GM23338 (cell line): Measurements from ENCODE around the gene KIAA0040. TPM values are rescaled to one million over a fixed set of nuclear protein-coding genes. Genes with fewer than 3 reads are reported as not detected.
A peak's percentile ranks its signal among the peaks of the same experiment; 100 is the strongest.

Source experiments
- ATAC-seq: fragments of 200-7000 bp; cut with Tn5 transposase; 3 replicates; pipeline ENCODE4 v1.9.1; 2020
- DNase-seq: peaks from one replicate; pipeline ENCODE4 v3.0.0-alpha.2; 2015; ENCODE audit warnings: low spot score
- H2AFZ ChIP-seq: fragments of 200-600 bp; sonication (generic); 2 replicates; pipeline ENCODE4 v1.8.0; 2016; ENCODE audit warnings: antibody characterized with exemption, mild to moderate bottlenecking, moderate library complexity
- H3F3A ChIP-seq: fragments of 200-600 bp; sonication (generic); replicated peaks from 2 replicates; pipeline ENCODE4 v1.8.0; 2017; ENCODE audit warnings: antibody characterized with exemption, mixed run types, low read depth
- H3K27ac ChIP-seq: fragments of 200-600 bp; sonication (generic); 2 replicates; pipeline ENCODE4 v1.6.1; 2016; ENCODE audit warnings: low read depth
- H3K27me3 ChIP-seq: fragments of 200-600 bp; sonication (generic); 2 replicates; pipeline ENCODE4 v1.8.0; 2016; ENCODE audit warnings: mild to moderate bottlenecking, mixed run types, moderate library complexity; ENCODE audit not compliant: insufficient read depth
- H3K36me3 ChIP-seq: fragments of 200-600 bp; sonication (generic); 2 replicates; pipeline ENCODE4 v1.8.0; 2016; ENCODE audit warnings: mild to moderate bottlenecking; ENCODE audit not compliant: insufficient read depth
- H3K4me1 ChIP-seq: fragments of 200-600 bp; sonication (generic); 2 replicates; pipeline ENCODE4 v1.8.0; 2016; ENCODE audit warnings: mild to moderate bottlenecking, moderate library complexity; ENCODE audit not compliant: insufficient read depth
- H3K4me2 ChIP-seq: fragments of 200-600 bp; sonication (generic); 2 replicates; pipeline ENCODE4 v1.7.1; 2017; ENCODE audit warnings: mixed run types
- H3K4me3 ChIP-seq: fragments of 200-600 bp; sonication (generic); 2 replicates; pipeline ENCODE4 v1.6.1; 2016; ENCODE audit warnings: mixed run types
- H3K79me2 ChIP-seq: fragments of 200-600 bp; sonication (generic); replicated peaks from 2 replicates; pipeline ENCODE4 v1.8.0; 2017; ENCODE audit warnings: mild to moderate bottlenecking; ENCODE audit not compliant: insufficient read depth
- H3K9me2 ChIP-seq: fragments of 200-600 bp; sonication (generic); 2 replicates; pipeline ENCODE4 v1.8.0; 2017; ENCODE audit not compliant: insufficient read depth
- H4K20me1 ChIP-seq: fragments of 200-600 bp; sonication (generic); replicated peaks from 2 replicates; pipeline ENCODE4 v1.8.0; 2017; ENCODE audit warnings: mild to moderate bottlenecking; ENCODE audit not compliant: insufficient read depth
- H3K27ac Mint-ChIP-seq: 2 replicates; pipeline ENCODE4 v1.8.0; 2020; ENCODE audit warnings: inconsistent platforms, mild to moderate bottlenecking, moderate library complexity, mixed read lengths
- H3K27me3 Mint-ChIP-seq: 3 replicates; pipeline ENCODE4 v1.8.0; 2022; ENCODE audit warnings: low read depth, mild to moderate bottlenecking, moderate library complexity, mixed read lengths, inconsistent platforms; ENCODE audit not compliant: insufficient read depth, poor library complexity
- H3K36me3 Mint-ChIP-seq: 3 replicates; pipeline ENCODE4 v1.8.0; 2021; ENCODE audit warnings: low read depth, mild to moderate bottlenecking, inconsistent platforms, moderate library complexity, mixed read lengths
- H3K4me1 Mint-ChIP-seq: 3 replicates; pipeline ENCODE4 v1.8.0; 2020; ENCODE audit warnings: mild to moderate bottlenecking, inconsistent platforms, mixed read lengths
- H3K4me3 Mint-ChIP-seq: 3 replicates; pipeline ENCODE4 v1.8.0; 2021; ENCODE audit warnings: moderate library complexity, mild to moderate bottlenecking, inconsistent platforms, mixed read lengths
- H3K9me3 Mint-ChIP-seq: 3 replicates; pipeline ENCODE4 v1.8.0; 2020; ENCODE audit warnings: moderate library complexity, mild to moderate bottlenecking, inconsistent platforms, mixed read lengths
- CREB1 ChIP-seq: fragments of 250-450 bp; sonication (Bioruptor Pico); IDR thresholded peaks from 2 replicates; pipeline ENCODE4 v1.5.0; 2020; ENCODE audit warnings: low read depth, mild to moderate bottlenecking, moderate library complexity
- EZH2 ChIP-seq: fragments of 200-600 bp; sonication (generic); IDR thresholded peaks from one replicate; pipeline ENCODE4 v1.8.0; 2017; ENCODE audit warnings: antibody characterized with exemption, mild to moderate bottlenecking, low read depth; ENCODE audit not compliant: unreplicated experiment
- EZH2phosphoT487 ChIP-seq: fragments of 200-600 bp; sonication (generic); IDR thresholded peaks from one replicate; pipeline ENCODE4 v1.8.1; 2018; ENCODE audit warnings: antibody characterized with exemption; ENCODE audit not compliant: unreplicated experiment
- JUNB ChIP-seq: IDR thresholded peaks from one replicate; pipeline ENCODE4 v1.6.1; 2016; ENCODE audit warnings: antibody characterized with exemption; ENCODE audit not compliant: unreplicated experiment
- NANOG ChIP-seq: IDR thresholded peaks from 2 replicates; pipeline ENCODE4 v1.6.1; 2016; ENCODE audit warnings: antibody characterized with exemption, borderline replicate concordance
- POLR2AphosphoS5 ChIP-seq: IDR thresholded peaks from 2 replicates; pipeline ENCODE4 v1.6.1; 2016; ENCODE audit warnings: antibody characterized with exemption, low read depth
- REST ChIP-seq: IDR thresholded peaks from one replicate; pipeline ENCODE4 v1.6.1; 2018; ENCODE audit warnings: antibody characterized with exemption; ENCODE audit not compliant: unreplicated experiment
- STAT1 ChIP-seq: IDR thresholded peaks from one replicate; pipeline ENCODE4 v1.6.1; 2016; ENCODE audit warnings: antibody characterized with exemption; ENCODE audit not compliant: unreplicated experiment
- ZNF114 ChIP-seq: fragments of 250-450 bp; sonication (Bioruptor Pico); IDR thresholded peaks from 2 replicates; pipeline ENCODE4 v1.5.0; 2020; ENCODE audit warnings: mild to moderate bottlenecking, moderate library complexity
- ZNF331 ChIP-seq: fragments of 250-450 bp; sonication (Bioruptor Pico); IDR thresholded peaks from 2 replicates; pipeline ENCODE4 v1.5.0; 2020; ENCODE audit warnings: low read depth, mild to moderate bottlenecking, moderate library complexity
- polyA plus RNA-seq: library from polyadenylated mRNA; unstranded; fragments of >200 nt; fragmentation: Nextera tagmentation; extraction: Ambion mirVana; gene quantifications from 2 replicates; pipeline ENCODE4 v1.2.1, GENCODE V29; 2016
- total RNA-seq: library from RNA; depleted of rRNA; stranded (reverse); fragments of >200 nt; shearing (Covaris generic); gene quantifications from 2 replicates; pipeline ENCODE4 v1.2.3, GENCODE V29; 2014
- TF ChIP-seq, protein P1 (sequence below): IDR thresholded peaks from 2 replicates; pipeline ENCODE4 v1.6.1; 2016; ENCODE audit warnings: antibody characterized with exemption
- TF ChIP-seq, protein P2 (sequence below), 2 experiments: fragments of 200-600 bp in 1 of 2; sonication (generic) in 1 of 2; conservative IDR thresholded peaks; 2 replicates each; pipeline versions ENCODE4 v1.5.1 to v1.6.1; 2016 to 2017; ENCODE audit warnings: antibody characterized with exemption in 2 of 2, low read depth in 2 of 2, mild to moderate bottlenecking in 2 of 2, moderate library complexity in 1 of 2
- TF ChIP-seq, protein P3 (sequence below): fragments of 250-450 bp; sonication (Bioruptor Pico); IDR thresholded peaks from 2 replicates; pipeline ENCODE4 v1.5.0; 2020; ENCODE audit warnings: mild to moderate bottlenecking, moderate library complexity

Gene KIAA0040
- total and polyA plus RNA-seq, 2 experiments from 2014 or later = 7.0 to 11.9 TPM

- Histone ChIP-seq H3K4me2 (peak overlapping the region; percentile 86), H3K27me3 (peaks cover 31% of the 10 kb centered on the region), H3K4me3 (peak overlapping the region; percentile 62), H4K20me1 (no peaks in the 10 kb centered on the region), H3F3A (peaks cover 7% of the 10 kb centered on the region; the same call in 1 of the 2 replicates), H3K9me2 (no peaks in the 10 kb centered on the region), H3K79me2 (no peaks in the 10 kb centered on the region), H2AFZ (peak overlapping the region; percentile 100), H3K36me3 (no peaks in the 10 kb centered on the region), H3K27ac (no peak overlapping the region), H3K4me1 (peaks cover 11% of the 10 kb centered on the region; the same call in 1 of the 2 replicates)
- no peaks in the 10 kb centered on the region for H3K9me3 Mint-ChIP-seq
- no peak for TF ChIP-seq CREB1 (CRISPR knock-in tag)
- TF ChIP-seq, protein P1, sequence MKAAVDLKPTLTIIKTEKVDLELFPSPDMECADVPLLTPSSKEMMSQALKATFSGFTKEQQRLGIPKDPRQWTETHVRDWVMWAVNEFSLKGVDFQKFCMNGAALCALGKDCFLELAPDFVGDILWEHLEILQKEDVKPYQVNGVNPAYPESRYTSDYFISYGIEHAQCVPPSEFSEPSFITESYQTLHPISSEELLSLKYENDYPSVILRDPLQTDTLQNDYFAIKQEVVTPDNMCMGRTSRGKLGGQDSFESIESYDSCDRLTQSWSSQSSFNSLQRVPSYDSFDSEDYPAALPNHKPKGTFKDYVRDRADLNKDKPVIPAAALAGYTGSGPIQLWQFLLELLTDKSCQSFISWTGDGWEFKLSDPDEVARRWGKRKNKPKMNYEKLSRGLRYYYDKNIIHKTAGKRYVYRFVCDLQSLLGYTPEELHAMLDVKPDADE = no peak
- TF ChIP-seq NANOG = no peak
- TF ChIP-seq REST = no peak
- TF ChIP-seq ZNF331 (CRISPR knock-in tag) = no peak
- TF ChIP-seq EZH2phosphoT487 = no peak
- no peak for TF ChIP-seq ZNF114 (CRISPR knock-in tag)
- TF ChIP-seq, protein P2, sequence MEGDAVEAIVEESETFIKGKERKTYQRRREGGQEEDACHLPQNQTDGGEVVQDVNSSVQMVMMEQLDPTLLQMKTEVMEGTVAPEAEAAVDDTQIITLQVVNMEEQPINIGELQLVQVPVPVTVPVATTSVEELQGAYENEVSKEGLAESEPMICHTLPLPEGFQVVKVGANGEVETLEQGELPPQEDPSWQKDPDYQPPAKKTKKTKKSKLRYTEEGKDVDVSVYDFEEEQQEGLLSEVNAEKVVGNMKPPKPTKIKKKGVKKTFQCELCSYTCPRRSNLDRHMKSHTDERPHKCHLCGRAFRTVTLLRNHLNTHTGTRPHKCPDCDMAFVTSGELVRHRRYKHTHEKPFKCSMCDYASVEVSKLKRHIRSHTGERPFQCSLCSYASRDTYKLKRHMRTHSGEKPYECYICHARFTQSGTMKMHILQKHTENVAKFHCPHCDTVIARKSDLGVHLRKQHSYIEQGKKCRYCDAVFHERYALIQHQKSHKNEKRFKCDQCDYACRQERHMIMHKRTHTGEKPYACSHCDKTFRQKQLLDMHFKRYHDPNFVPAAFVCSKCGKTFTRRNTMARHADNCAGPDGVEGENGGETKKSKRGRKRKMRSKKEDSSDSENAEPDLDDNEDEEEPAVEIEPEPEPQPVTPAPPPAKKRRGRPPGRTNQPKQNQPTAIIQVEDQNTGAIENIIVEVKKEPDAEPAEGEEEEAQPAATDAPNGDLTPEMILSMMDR (conservative IDR thresholded peaks at IDR 0.05; ENCODE audit: low read depth in 2 of 2) = no peak
- TF ChIP-seq EZH2 = no peak
- no peak for TF ChIP-seq POLR2AphosphoS5
- TF ChIP-seq, protein P3, sequence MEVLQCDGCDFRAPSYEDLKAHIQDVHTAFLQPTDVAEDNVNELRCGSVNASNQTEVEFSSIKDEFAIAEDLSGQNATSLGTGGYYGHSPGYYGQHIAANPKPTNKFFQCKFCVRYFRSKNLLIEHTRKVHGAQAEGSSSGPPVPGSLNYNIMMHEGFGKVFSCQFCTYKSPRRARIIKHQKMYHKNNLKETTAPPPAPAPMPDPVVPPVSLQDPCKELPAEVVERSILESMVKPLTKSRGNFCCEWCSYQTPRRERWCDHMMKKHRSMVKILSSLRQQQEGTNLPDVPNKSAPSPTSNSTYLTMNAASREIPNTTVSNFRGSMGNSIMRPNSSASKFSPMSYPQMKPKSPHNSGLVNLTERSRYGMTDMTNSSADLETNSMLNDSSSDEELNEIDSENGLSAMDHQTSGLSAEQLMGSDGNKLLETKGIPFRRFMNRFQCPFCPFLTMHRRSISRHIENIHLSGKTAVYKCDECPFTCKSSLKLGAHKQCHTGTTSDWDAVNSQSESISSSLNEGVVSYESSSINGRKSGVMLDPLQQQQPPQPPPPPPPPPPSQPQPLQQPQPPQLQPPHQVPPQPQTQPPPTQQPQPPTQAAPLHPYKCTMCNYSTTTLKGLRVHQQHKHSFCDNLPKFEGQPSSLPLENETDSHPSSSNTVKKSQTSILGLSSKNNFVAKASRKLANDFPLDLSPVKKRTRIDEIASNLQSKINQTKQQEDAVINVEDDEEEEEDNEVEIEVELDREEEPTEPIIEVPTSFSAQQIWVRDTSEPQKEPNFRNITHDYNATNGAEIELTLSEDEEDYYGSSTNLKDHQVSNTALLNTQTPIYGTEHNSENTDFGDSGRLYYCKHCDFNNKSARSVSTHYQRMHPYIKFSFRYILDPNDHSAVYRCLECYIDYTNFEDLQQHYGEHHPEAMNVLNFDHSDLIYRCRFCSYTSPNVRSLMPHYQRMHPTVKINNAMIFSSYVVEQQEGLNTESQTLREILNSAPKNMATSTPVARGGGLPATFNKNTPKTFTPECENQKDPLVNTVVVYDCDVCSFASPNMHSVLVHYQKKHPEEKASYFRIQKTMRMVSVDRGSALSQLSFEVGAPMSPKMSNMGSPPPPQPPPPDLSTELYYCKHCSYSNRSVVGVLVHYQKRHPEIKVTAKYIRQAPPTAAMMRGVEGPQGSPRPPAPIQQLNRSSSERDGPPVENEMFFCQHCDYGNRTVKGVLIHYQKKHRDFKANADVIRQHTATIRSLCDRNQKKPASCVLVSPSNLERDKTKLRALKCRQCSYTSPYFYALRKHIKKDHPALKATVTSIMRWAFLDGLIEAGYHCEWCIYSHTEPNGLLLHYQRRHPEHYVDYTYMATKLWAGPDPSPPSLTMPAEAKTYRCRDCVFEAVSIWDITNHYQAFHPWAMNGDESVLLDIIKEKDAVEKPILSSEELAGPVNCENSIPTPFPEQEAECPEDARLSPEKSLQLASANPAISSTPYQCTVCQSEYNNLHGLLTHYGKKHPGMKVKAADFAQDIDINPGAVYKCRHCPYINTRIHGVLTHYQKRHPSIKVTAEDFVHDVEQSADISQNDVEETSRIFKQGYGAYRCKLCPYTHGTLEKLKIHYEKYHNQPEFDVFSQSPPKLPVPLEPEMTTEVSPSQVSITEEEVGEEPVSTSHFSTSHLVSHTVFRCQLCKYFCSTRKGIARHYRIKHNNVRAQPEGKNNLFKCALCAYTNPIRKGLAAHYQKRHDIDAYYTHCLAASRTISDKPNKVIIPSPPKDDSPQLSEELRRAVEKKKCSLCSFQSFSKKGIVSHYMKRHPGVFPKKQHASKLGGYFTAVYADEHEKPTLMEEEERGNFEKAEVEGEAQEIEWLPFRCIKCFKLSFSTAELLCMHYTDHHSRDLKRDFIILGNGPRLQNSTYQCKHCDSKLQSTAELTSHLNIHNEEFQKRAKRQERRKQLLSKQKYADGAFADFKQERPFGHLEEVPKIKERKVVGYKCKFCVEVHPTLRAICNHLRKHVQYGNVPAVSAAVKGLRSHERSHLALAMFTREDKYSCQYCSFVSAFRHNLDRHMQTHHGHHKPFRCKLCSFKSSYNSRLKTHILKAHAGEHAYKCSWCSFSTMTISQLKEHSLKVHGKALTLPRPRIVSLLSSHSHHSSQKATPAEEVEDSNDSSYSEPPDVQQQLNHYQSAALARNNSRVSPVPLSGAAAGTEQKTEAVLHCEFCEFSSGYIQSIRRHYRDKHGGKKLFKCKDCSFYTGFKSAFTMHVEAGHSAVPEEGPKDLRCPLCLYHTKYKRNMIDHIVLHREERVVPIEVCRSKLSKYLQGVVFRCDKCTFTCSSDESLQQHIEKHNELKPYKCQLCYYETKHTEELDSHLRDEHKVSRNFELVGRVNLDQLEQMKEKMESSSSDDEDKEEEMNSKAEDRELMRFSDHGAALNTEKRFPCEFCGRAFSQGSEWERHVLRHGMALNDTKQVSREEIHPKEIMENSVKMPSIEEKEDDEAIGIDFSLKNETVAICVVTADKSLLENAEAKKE (CRISPR knock-in tag) = no peak
- no peak for TF ChIP-seq JUNB
- TF ChIP-seq STAT1 = no peak
- ATAC-seq = no peak
- no peaks in the 10 kb centered on the region for H3K36me3 Mint-ChIP-seq
- H3K27me3 Mint-ChIP-seq = peaks cover 18% of the 10 kb centered on the region
- no peak for DNase-seq
- H3K4me3 Mint-ChIP-seq = peak overlapping the region; percentile 87
- no peak overlapping the region for H3K27ac Mint-ChIP-seq
- H3K4me1 Mint-ChIP-seq = no peaks in the 10 kb centered on the region
These were observed 943 bp upstream of the KIAA0040 start for GRCh38 chr1:175193527-175193910.
